IMR-90 (cell line): Measurements from ENCODE around the gene FBXO15. TPM values are rescaled to one million over a fixed set of nuclear protein-coding genes. Genes with fewer than 3 reads are reported as not detected.

ENCODE experiments used
- ATAC-seq: fragments of 200-7000 bp; cut with Tn5 transposase; 2 replicates; pipeline ENCODE4 v1.9.1; 2020; ENCODE audit warnings: low read depth, mild to moderate bottlenecking, moderate library complexity
- BruUV-seq: library from RNA; stranded (reverse); fragments of 400-500 nt; replicated peaks from 2 replicates; lab custom pipeline; 2021; lab: Mats Ljungman, UMichigan
- CTCF ChIA-PET: fragments of 300-600 bp; formaldehyde crosslinking; extraction: SDS; loops from one replicate; lab custom pipeline; 2021; ENCODE audit warnings: antibody characterized with exemption; lab: Yijun Ruan, JAX
- POLR2A ChIA-PET: fragments of 300-600 bp; sonication (Branson Sonifier 250); formaldehyde crosslinking; loops from one replicate; lab custom pipeline; 2022; ENCODE audit warnings: antibody characterized with exemption; ENCODE audit not compliant: unreplicated experiment; lab: Charles Lee
- DNase-seq: peaks from one replicate; pipeline ENCODE4 v3.0.0; 2013
- H2AFZ ChIP-seq: replicated peaks from 2 replicates; pipeline ENCODE3; 2013; ENCODE audit warnings: low read length, mild to moderate bottlenecking; ENCODE audit not compliant: poor library complexity
- H2AK5ac ChIP-seq: 2 replicates; pipeline ENCODE4 v1.6.1; 2013; ENCODE audit warnings: low read depth, low read length, inconsistent platforms
- H2AK9ac ChIP-seq: replicated peaks from 2 replicates; pipeline ENCODE3; 2013; ENCODE audit warnings: mild to moderate bottlenecking, low read depth, low read length, moderate library complexity; ENCODE audit not compliant: poor library complexity
- H2BK120ac ChIP-seq: 2 replicates; pipeline ENCODE4 v1.6.1; 2013; ENCODE audit warnings: low read depth, low read length, inconsistent platforms
- H2BK15ac ChIP-seq: 3 replicates; pipeline ENCODE4 v1.6.1; 2013; ENCODE audit warnings: low read depth, low read length, inconsistent platforms
- H2BK20ac ChIP-seq: 2 replicates; pipeline ENCODE4 v1.6.1; 2013; ENCODE audit warnings: low read depth, mild to moderate bottlenecking, inconsistent platforms, low read length, moderate library complexity
- H2BK5ac ChIP-seq: 2 replicates; pipeline ENCODE4 v1.6.1; 2013; ENCODE audit warnings: mild to moderate bottlenecking, low read depth, low read length, inconsistent platforms; ENCODE audit not compliant: poor library complexity, severe bottlenecking
- H3K14ac ChIP-seq: replicated peaks from 2 replicates; pipeline ENCODE4 v1.6.1; 2013; ENCODE audit warnings: low read depth, low read length, inconsistent platforms
- H3K18ac ChIP-seq: 2 replicates; pipeline ENCODE4 v1.6.1; 2013; ENCODE audit warnings: low read depth, low read length, control low read depth
- H3K23ac ChIP-seq: 2 replicates; pipeline ENCODE4 v1.6.1; 2013; ENCODE audit warnings: low read depth, low read length, inconsistent platforms
- H3K27ac ChIP-seq: 2 replicates; pipeline ENCODE4 v1.5.1; 2013; ENCODE audit warnings: mild to moderate bottlenecking, control low read depth, low read length; ENCODE audit not compliant: insufficient read depth
- H3K27me3 ChIP-seq: 2 replicates; pipeline ENCODE4 v1.6.1; 2013; ENCODE audit warnings: low read length; ENCODE audit not compliant: control insufficient read depth, insufficient read depth
- H3K36me3 ChIP-seq: 2 replicates; pipeline ENCODE4 v1.6.1; 2013; ENCODE audit warnings: low read length, mixed read lengths; ENCODE audit not compliant: control insufficient read depth, insufficient read depth
- H3K4ac ChIP-seq: 2 replicates; pipeline ENCODE4 v1.6.1; 2013; ENCODE audit warnings: low read depth, low read length, inconsistent platforms
- H3K4me1 ChIP-seq: 2 replicates; pipeline ENCODE4 v1.6.1; 2013; ENCODE audit warnings: low read length, mixed read lengths; ENCODE audit not compliant: control insufficient read depth, insufficient read depth
- H3K4me2 ChIP-seq: 2 replicates; pipeline ENCODE4 v1.6.1; 2013; ENCODE audit warnings: low read depth, mild to moderate bottlenecking, control low read depth, low read length, moderate library complexity
- H3K4me3 ChIP-seq: 2 replicates; pipeline ENCODE4 v1.5.1; 2013; ENCODE audit warnings: low read depth, mild to moderate bottlenecking, control low read depth, low read length, moderate library complexity; ENCODE audit not compliant: insufficient read depth
- H3K56ac ChIP-seq: 2 replicates; pipeline ENCODE4 v1.6.1; 2013; ENCODE audit warnings: low read length, inconsistent platforms; ENCODE audit not compliant: insufficient read depth; ENCODE audit errors: extremely low read depth
- H3K79me1 ChIP-seq, 2 experiments: 2 replicates each; pipeline ENCODE4 v1.6.1; 2013; ENCODE audit warnings: low read length in 2 of 2, inconsistent platforms in 1 of 2, low read depth in 1 of 2
- H3K9ac ChIP-seq: 2 replicates; pipeline ENCODE4 v1.6.1; 2013; ENCODE audit warnings: low read depth, low read length, control low read depth
- H3K9me1 ChIP-seq: 2 replicates; pipeline ENCODE4 v1.6.1; 2013; ENCODE audit warnings: low read length, inconsistent platforms; ENCODE audit not compliant: insufficient read depth
- H3K9me3 ChIP-seq: 2 replicates; pipeline ENCODE4 v1.6.1; 2013; ENCODE audit warnings: low read length; ENCODE audit not compliant: control insufficient read depth, insufficient read depth
- H4K20me1 ChIP-seq: 2 replicates; pipeline ENCODE4 v1.6.1; 2013; ENCODE audit warnings: low read length, inconsistent platforms; ENCODE audit not compliant: insufficient read depth
- H4K5ac ChIP-seq: 2 replicates; pipeline ENCODE4 v1.6.1; 2013; ENCODE audit warnings: mild to moderate bottlenecking, low read depth, low read length, control low read depth
- H4K8ac ChIP-seq, 2 experiments: 2 replicates each; pipeline ENCODE4 v1.6.1; 2013; ENCODE audit warnings: low read depth in 2 of 2, low read length in 2 of 2, control low read depth in 1 of 2, inconsistent platforms in 1 of 2
- H4K91ac ChIP-seq: 2 replicates; pipeline ENCODE4 v1.6.1; 2013; ENCODE audit warnings: low read depth, low read length, inconsistent platforms; ENCODE audit not compliant: insufficient read depth
- BHLHE40 ChIP-seq: fragments of 150-350 bp; IDR thresholded peaks from 2 replicates; pipeline ENCODE4 v1.6.1; 2016; ENCODE audit warnings: mild to moderate bottlenecking, low read depth, low read length
- CHD1 ChIP-seq: IDR thresholded peaks from 2 replicates; pipeline ENCODE4 v1.6.1; 2012; ENCODE audit warnings: low read depth, low read length, improper control_type of control experiment
- FOS ChIP-seq: fragments of 150-350 bp; IDR thresholded peaks from 2 replicates; pipeline ENCODE4 v1.6.1; 2016; ENCODE audit warnings: low read depth, low read length
- MAFK ChIP-seq: IDR thresholded peaks from 2 replicates; pipeline ENCODE4 v1.6.1; 2012; ENCODE audit warnings: low read depth, low read length, improper control_type of control experiment
- MAZ ChIP-seq: IDR thresholded peaks from 2 replicates; pipeline ENCODE4 v1.6.1; 2012; ENCODE audit warnings: low read depth, mild to moderate bottlenecking, low read length, improper control_type of control experiment, moderate library complexity, borderline replicate concordance
- NFE2L2 ChIP-seq: fragments of 150-350 bp; IDR thresholded peaks from 2 replicates; pipeline ENCODE4 v1.6.1; 2016; ENCODE audit warnings: low read depth, mild to moderate bottlenecking, low read length
- POLR2A ChIP-seq: IDR thresholded peaks from 2 replicates; pipeline ENCODE4 v1.6.1; 2012; ENCODE audit warnings: mild to moderate bottlenecking, low read depth, low read length
- RAD21 ChIP-seq: IDR thresholded peaks from 2 replicates; pipeline ENCODE4 v1.6.1; 2012; ENCODE audit warnings: low read length, improper control_type of control experiment
- RCOR1 ChIP-seq: IDR thresholded peaks from 2 replicates; pipeline ENCODE4 v1.6.1; 2012; ENCODE audit warnings: mild to moderate bottlenecking, low read length, improper control_type of control experiment; ENCODE audit not compliant: insufficient replicate concordance
- RFX5 ChIP-seq: IDR thresholded peaks from 2 replicates; pipeline ENCODE4 v1.8.0; 2012; ENCODE audit warnings: low read depth, mild to moderate bottlenecking, low read length, moderate library complexity
- SMC3 ChIP-seq: fragments of 150-350 bp; IDR thresholded peaks from 2 replicates; pipeline ENCODE4 v1.6.1; 2016; ENCODE audit warnings: low read depth, mild to moderate bottlenecking, antibody characterized with exemption, low read length, moderate library complexity
- WGBS, 2 experiments: methylation state at CpG; one replicate each; pipeline versions ENCODE4 v1.1.5 to v1.1.7; 2013; ENCODE audit warnings: missing lambda C conversion rate in 2 of 2; ENCODE audit not compliant: insufficient read length in 1 of 2; ENCODE audit errors: extremely low coverage in 2 of 2; 5-methylcytosine and 5-hydroxymethylcytosine counted together
- dilution Hi-C: fragments of 300-500 bp; cut with HindIII; formaldehyde crosslinking; loops from one replicate; pipeline ENCODE4 v1.14.3; 2018; ENCODE audit warnings: low sequenced_read_pairs; ENCODE audit not compliant: unreplicated experiment
- in situ Hi-C: fragments of 300-500 bp; cut with MboI; formaldehyde crosslinking; loops from 3 replicates; pipeline ENCODE4 v1.14.3; 2019; ENCODE audit warnings: low sequenced_read_pairs, inconsistent platforms, mixed read lengths
- intact Hi-C: fragments of 100-400 bp; cut with micrococcal nuclease; formaldehyde crosslinking; loops from 2 replicates; pipeline ENCODE4 v1.10.0; 2022
- polyA plus RNA-seq, 3 experiments: library from polyadenylated mRNA; depleted of rRNA; stranded (reverse); fragments of >200 nt; gene quantifications; 2 replicates each; pipeline ENCODE4 v1.2.3, GENCODE V29; 2012; ENCODE audit warnings: low replicate concordance in 1 of 3
- total RNA-seq: library from RNA; depleted of rRNA; stranded (reverse); fragments of >200 nt; gene quantifications from 2 replicates; pipeline ENCODE4 v1.2.3, GENCODE V29; 2012
- TF ChIP-seq, protein P1 (sequence below): conservative IDR thresholded peaks from 2 replicates; pipeline ENCODE4 v1.5.1; 2012; ENCODE audit warnings: mild to moderate bottlenecking, low read depth, low read length, improper control_type of control experiment

Gene FBXO15
- total and polyA plus RNA-seq, 2 of the 4 experiments (the other 2 are of a cell fraction): 0.90 to 2.0 TPM

GRCh38 chr18:74137920-74138538 lies 9.6 kb downstream of the FBXO15 start:
- no TSS peak for BruUV-seq
- Histone ChIP-seq H3K4me1 (peaks cover 24% of the 10 kb centered on the region), H3K9me1 (peaks cover 7% of the 10 kb centered on the region; the same call in 1 of the 2 replicates), H3K27ac (no peak overlapping the region), H4K20me1 (no peaks in the 10 kb centered on the region), H3K56ac (no peak overlapping the region), H3K79me1 (peaks cover 0 to 2% of the 10 kb centered on the region in 2 experiments; a peak in 1 of 4 replicates), H2AK9ac (no peak overlapping the region), H2AK5ac (peak overlapping the region; percentile 59; the same call in 1 of the 2 replicates), H3K4me3 (no peak overlapping the region), H2BK120ac (peak overlapping the region; percentile 93; the same call in 1 of the 2 replicates), H3K14ac (0 out of 2 replicates have a peak overlapping the region, but pooled peaks have one; percentile 51), H2BK20ac (peak overlapping the region; percentile 91; the same call in 1 of the 2 replicates), H3K27me3 (no peaks in the 10 kb centered on the region), H3K23ac (no peak overlapping the region; the same call in 1 of the 2 replicates), H2BK15ac (peak overlapping the region; percentile 61; the same call in 1 of the 3 replicates), H3K4ac (peak overlapping the region; percentile 51), H2AFZ (peak overlapping the region; percentile 52), H2BK5ac (peak overlapping the region; percentile 95), H4K5ac (no peak overlapping the region), H4K8ac (peak overlapping the region in 1 of 2 experiments; percentile 51; a peak in 1 of 4 replicates), H4K91ac (no peak overlapping the region), H3K9me3 (no peaks in the 10 kb centered on the region), H3K4me2 (no peak overlapping the region), H3K36me3 (no peaks in the 10 kb centered on the region), H3K9ac (no peak overlapping the region), H3K18ac (peak overlapping the region; percentile 38; the same call in 1 of the 2 replicates)
- DNase-seq (no peak), ATAC-seq (no peak)
- intact Hi-C loops (no loop called here), dilution Hi-C loops (no loop called here), in situ Hi-C loops (no loop called here)
- TF ChIP-seq BHLHE40 (no peak), POLR2A (no peak), SMC3 (no peak), RCOR1 (no peak), RFX5 (no peak), FOS (no peak), MAZ (no peak), CHD1 (no peak), MAFK (no peak), RAD21 (no peak), NFE2L2 (no peak)
- TF ChIP-seq, protein P1, sequence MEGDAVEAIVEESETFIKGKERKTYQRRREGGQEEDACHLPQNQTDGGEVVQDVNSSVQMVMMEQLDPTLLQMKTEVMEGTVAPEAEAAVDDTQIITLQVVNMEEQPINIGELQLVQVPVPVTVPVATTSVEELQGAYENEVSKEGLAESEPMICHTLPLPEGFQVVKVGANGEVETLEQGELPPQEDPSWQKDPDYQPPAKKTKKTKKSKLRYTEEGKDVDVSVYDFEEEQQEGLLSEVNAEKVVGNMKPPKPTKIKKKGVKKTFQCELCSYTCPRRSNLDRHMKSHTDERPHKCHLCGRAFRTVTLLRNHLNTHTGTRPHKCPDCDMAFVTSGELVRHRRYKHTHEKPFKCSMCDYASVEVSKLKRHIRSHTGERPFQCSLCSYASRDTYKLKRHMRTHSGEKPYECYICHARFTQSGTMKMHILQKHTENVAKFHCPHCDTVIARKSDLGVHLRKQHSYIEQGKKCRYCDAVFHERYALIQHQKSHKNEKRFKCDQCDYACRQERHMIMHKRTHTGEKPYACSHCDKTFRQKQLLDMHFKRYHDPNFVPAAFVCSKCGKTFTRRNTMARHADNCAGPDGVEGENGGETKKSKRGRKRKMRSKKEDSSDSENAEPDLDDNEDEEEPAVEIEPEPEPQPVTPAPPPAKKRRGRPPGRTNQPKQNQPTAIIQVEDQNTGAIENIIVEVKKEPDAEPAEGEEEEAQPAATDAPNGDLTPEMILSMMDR: no peak
- WGBS, 2 experiments: 92% methylated on average over 8 of the region's 12 CpGs; no CpG with 5 or more reads in 1 of the 2 experiments
- ChIA-PET CTCF (interaction anchor here (1.0 kb wide), 1 partner anchor 52 kb away, joined by 3 read pairs; no protein-coding TSS in a partner anchor), POLR2A (no interaction called here)
